Lung (tissue), 12 donors: Measurements from ENCODE around the gene ATG2A. TPM values are rescaled to one million over a fixed set of nuclear protein-coding genes. Genes with fewer than 3 reads are reported as not detected.

Source experiments
- ATAC-seq: fragments of 200-7000 bp; cut with Tn5 transposase; one replicate; pipeline ENCODE4 v1.9.1; 2020; ENCODE audit warnings: moderate number of reproducible peaks; ENCODE audit not compliant: insufficient read depth, low FRiP score
- DNase-seq, 3 donors: peaks; one replicate each; pipeline ENCODE4 v3.0.0-alpha.2; 2013 to 2017
- H3K27ac ChIP-seq, 2 donors: one replicate each; pipeline ENCODE4 v1.5.1; 2013; ENCODE audit warnings: mild to moderate bottlenecking in 2 of 2, moderate library complexity in 2 of 2, control low read depth in 1 of 2, inconsistent platforms in 1 of 2, low read depth in 1 of 2, low read length in 1 of 2
- H3K27me3 ChIP-seq, 3 donors: one replicate each; pipeline ENCODE4 v1.5.1; 2013; ENCODE audit warnings: low read length in 2 of 3; ENCODE audit not compliant: control insufficient read depth in 3 of 3, insufficient read depth in 3 of 3
- H3K36me3 ChIP-seq, 4 donors: one replicate each; pipeline ENCODE4 v1.5.1; 2013; ENCODE audit warnings: low read length in 4 of 4, mild to moderate bottlenecking in 1 of 4, moderate library complexity in 1 of 4; ENCODE audit not compliant: control insufficient read depth in 4 of 4, insufficient read depth in 4 of 4
- H3K4me1 ChIP-seq, 5 donors: one replicate each; pipeline ENCODE4 v1.5.1; 2013; ENCODE audit warnings: low read length in 5 of 5, mild to moderate bottlenecking in 2 of 5, moderate library complexity in 1 of 5; ENCODE audit not compliant: control insufficient read depth in 5 of 5, insufficient read depth in 5 of 5
- H3K4me3 ChIP-seq: one replicate; pipeline ENCODE4 v1.5.1; 2013; ENCODE audit warnings: mild to moderate bottlenecking, control low read depth, moderate library complexity
- H3K9ac ChIP-seq, 2 donors: one replicate each; pipeline ENCODE4 v1.5.1; 2013; ENCODE audit warnings: low read length in 2 of 2, control low read depth in 1 of 2; ENCODE audit not compliant: insufficient read depth in 1 of 2
- H3K9me3 ChIP-seq, 4 donors: one replicate each; pipeline ENCODE4 v1.5.1; 2013; ENCODE audit warnings: low read length in 3 of 4, mild to moderate bottlenecking in 1 of 4, moderate library complexity in 1 of 4; ENCODE audit not compliant: control insufficient read depth in 4 of 4, insufficient read depth in 3 of 4
- CTCF ChIP-seq: IDR thresholded peaks from 2 replicates; pipeline ENCODE4 v1.5.1; 2012; ENCODE audit warnings: mild to moderate bottlenecking; ENCODE audit errors: control extremely low read depth, extremely low read depth
- WGBS, 2 donors: extraction: QIAGEN DNeasy Blood & Tissue Kit; methylation state at CpG; one replicate each; pipeline ENCODE4 v1.1.7; 2013; 5-methylcytosine and 5-hydroxymethylcytosine counted together
- polyA plus RNA-seq, 2 donors: library from polyadenylated mRNA; stranded (reverse); fragments of 200-250 nt; gene quantifications; one replicate each; pipeline ENCODE4 v1.2.1, GENCODE V29; 2013
- total RNA-seq, 2 donors: library from RNA; depleted of rRNA in 1 of 2; stranded (reverse); fragments of >200 nt in 1 of 2; gene quantifications; one replicate each; pipeline ENCODE4 v1.2.1, GENCODE V29; 2014 to 2021
- donor health status: control.
- donor health status: control.
- donor health status: Bipolar disorder and iron deficiency.
- donor health status: healthy.
- donor health status: DM: yes; HTN: yes; CAD: no.

Gene ATG2A
- total and polyA plus RNA-seq, 4 donors, result 17.4 to 32.5 (median 21.0) TPM

- Histone ChIP-seq H3K9ac (peak within 1 kb of the TSS; percentile 63 to 93), H3K36me3 (peaks cover 0 to 11% (median 5%) of the 10 kb centered on the region in 4 donors), H3K4me1 (peaks cover 0 to 17% (median 4%) of the 10 kb centered on the region in 5 donors), H3K27me3 (no peaks in the 10 kb centered on the region), H3K27ac (peak within 1 kb of the TSS; percentile 93 to 97), H3K9me3 (no peaks in the 10 kb centered on the region), H3K4me3 (peak within 1 kb of the TSS; percentile 88)
- DNase-seq (peak; percentile 90 to 95 (median 94)), ATAC-seq (peak; percentile 97)
- TF ChIP-seq CTCF, result peak; percentile 60
- WGBS, 2 donors, result 1% methylated on average over 46 to 47 of the region's 47 CpGs
These were observed 7.2 kb upstream of the ATG2A start, which contains the start of gene PPP2R5B for GRCh38 chr11:64923944-64924909. PPP2R5B (plus strand) TSS chr11:64924689; CDS start chr11:64925735, 1,046 bp downstream.

- TF ChIP-seq CTCF, result no peak
- Histone ChIP-seq H3K4me3 (no peak overlapping the region), H3K36me3 (peaks cover 0 to 7% (median 2%) of the 10 kb centered on the region in 4 donors), H3K27me3 (no peaks in the 10 kb centered on the region), H3K9ac (no peak overlapping the region), H3K27ac (no peak overlapping the region), H3K9me3 (no peaks in the 10 kb centered on the region), H3K4me1 (peaks cover 0 to 19% (median 4%) of the 10 kb centered on the region in 5 donors)
- ATAC-seq (no peak), DNase-seq (no peak)
- WGBS, 2 donors, result 91 to 99% methylated on average over 11 of the region's 11 CpGs
These were observed 6.2 kb upstream of the ATG2A start for GRCh38 chr11:64923151-64923661.

GRCh38 chr11:64921384-64921783 lies 4.4 kb upstream of the ATG2A start:
- no peak for ATAC-seq
- no peak for TF ChIP-seq CTCF
- DNase-seq, result no peak
- H3K9me3 ChIP-seq, result no peaks in the 10 kb centered on the region
- no peaks in the 10 kb centered on the region for H3K36me3 ChIP-seq
- H3K4me1 ChIP-seq, result peaks cover 0 to 25% (median 4%) of the 10 kb centered on the region in 5 donors
- no peak overlapping the region for H3K9ac ChIP-seq
- WGBS, 2 donors, result 54 to 59% methylated on average over 3 of the region's 3 CpGs
- no peaks in the 10 kb centered on the region for H3K27me3 ChIP-seq
- no peak overlapping the region for H3K4me3 ChIP-seq
- no peak overlapping the region for H3K27ac ChIP-seq
